ENCODE data around the gene LNX2.

Gene LNX2

GRCh38 chr13:27643334-27644132 is 23.2 kb upstream of the LNX2 start:
- H3K4me2 ChIP-seq (ENCODE audit: insufficient read depth, low read length), result no peak overlapping the region
- H3K79me2 ChIP-seq (ENCODE audit: insufficient read depth, low read length), result peaks cover 64% of the 10 kb centered on the region

GRCh38 chr13:27641711-27642502 is 21.6 kb upstream of the LNX2 start:
- Histone ChIP-seq H4K20me1 (ENCODE audit: insufficient read depth, low read length) (peaks cover 26% of the 10 kb centered on the region; the same call in 1 of the 2 replicates), H3K79me2 (ENCODE audit: insufficient read depth, low read length) (peaks cover 80% of the 10 kb centered on the region), H3K9me3 (ENCODE audit: insufficient read depth, low read length, severe bottlenecking) (no peaks in the 10 kb centered on the region), H3K4me1 (ENCODE audit: insufficient read depth, low read length) (no peaks in the 10 kb centered on the region), H3K4me2 (ENCODE audit: insufficient read depth, low read length) (no peak overlapping the region), H2AFZ (ENCODE audit: low read depth, low read length) (no peak overlapping the region), H3K9ac (ENCODE audit: low read depth, low read length) (no peak overlapping the region), H3K27me3 (ENCODE audit: insufficient read depth, low read length, poor library complexity) (no peaks in the 10 kb centered on the region), H3K4me3 (ENCODE audit: low read depth in 1 of 2, low read length in 2 of 2) (no peak overlapping the region), H3K36me3 (ENCODE audit: insufficient read depth, low read length) (peaks cover 2% of the 10 kb centered on the region; the same call in 1 of the 2 replicates), H3K27ac (ENCODE audit: low read length) (no peak overlapping the region)
- no peak for TF ChIP-seq CTCF (IDR thresholded peaks at IDR 0.05; ENCODE audit: borderline replicate concordance, extremely low read depth, low read length, poor library complexity, severe bottlenecking)
- DNase-seq (no peak), ATAC-seq (ENCODE audit: insufficient read depth, low read depth) (peak; percentile 44; the same call in 2 of the 3 replicates)

More at GRCh38 chr13:27643334-27644132, 23.2 kb upstream of the LNX2 start:
- peaks cover 21% of the 10 kb centered on the region; the same call in 1 of the 2 replicates for H4K20me1 ChIP-seq (ENCODE audit: insufficient read depth, low read length)
- ATAC-seq (ENCODE audit: insufficient read depth, low read depth), result no peak
- TF ChIP-seq CTCF (IDR thresholded peaks at IDR 0.05; ENCODE audit: borderline replicate concordance, extremely low read depth, low read length, poor library complexity, severe bottlenecking) (no peak), EZH2 (IDR thresholded peaks at IDR 0.05; ENCODE audit: borderline replicate concordance, low read depth, low read length, severe bottlenecking) (no peak)
- peaks cover 5% of the 10 kb centered on the region; the same call in 1 of the 2 replicates for H3K36me3 ChIP-seq (ENCODE audit: insufficient read depth, low read length)
- no peak overlapping the region for H2AFZ ChIP-seq (ENCODE audit: low read depth, low read length)
- no peaks in the 10 kb centered on the region for H3K27me3 ChIP-seq (ENCODE audit: insufficient read depth, low read length, poor library complexity)
- peaks cover 2% of the 10 kb centered on the region for H3K9me3 ChIP-seq (ENCODE audit: insufficient read depth, low read length, severe bottlenecking)
- no peak for DNase-seq
- no peak overlapping the region for H3K9ac ChIP-seq (ENCODE audit: low read depth, low read length)
- no peaks in the 10 kb centered on the region for H3K4me1 ChIP-seq (ENCODE audit: insufficient read depth, low read length)
- no peak overlapping the region for H3K4me3 ChIP-seq (ENCODE audit: low read depth in 1 of 2, low read length in 2 of 2)
- no peak overlapping the region for H3K27ac ChIP-seq (ENCODE audit: low read length)

GRCh38 chr13:27639186-27639585 is 18.9 kb upstream of the LNX2 start:
- peaks cover 9% of the 10 kb centered on the region; the same call in 1 of the 2 replicates for H3K36me3 ChIP-seq (ENCODE audit: insufficient read depth, low read length)
- DNase-seq (no peak), ATAC-seq (ENCODE audit: insufficient read depth, low read depth) (no peak)
- peaks cover 36% of the 10 kb centered on the region; the same call in 1 of the 2 replicates for H4K20me1 ChIP-seq (ENCODE audit: insufficient read depth, low read length)
- no peak overlapping the region for H3K9ac ChIP-seq (ENCODE audit: low read depth, low read length)
- no peaks in the 10 kb centered on the region for H3K9me3 ChIP-seq (ENCODE audit: insufficient read depth, low read length, severe bottlenecking)
- H3K79me2 ChIP-seq (ENCODE audit: insufficient read depth, low read length), result peaks cover 92% of the 10 kb centered on the region
- no peak for TF ChIP-seq EZH2 (IDR thresholded peaks at IDR 0.05; ENCODE audit: borderline replicate concordance, low read depth, low read length, severe bottlenecking)
- TF ChIP-seq CTCF (IDR thresholded peaks at IDR 0.05; ENCODE audit: borderline replicate concordance, extremely low read depth, low read length, poor library complexity, severe bottlenecking), result no peak
- H3K27ac ChIP-seq (ENCODE audit: low read length), result no peak overlapping the region
- peaks cover 4% of the 10 kb centered on the region; the same call in 1 of the 2 replicates for H3K4me1 ChIP-seq (ENCODE audit: insufficient read depth, low read length)
- H3K27me3 ChIP-seq (ENCODE audit: insufficient read depth, low read length, poor library complexity), result no peaks in the 10 kb centered on the region
- H2AFZ ChIP-seq (ENCODE audit: low read depth, low read length), result no peak overlapping the region
- no peak overlapping the region for H3K4me3 ChIP-seq (ENCODE audit: low read depth in 1 of 2, low read length in 2 of 2)
- H3K4me2 ChIP-seq (ENCODE audit: insufficient read depth, low read length), result no peak overlapping the region
